WERI-Rb-1 (cell line): ENCODE measurements around the gene ALKBH6.
A peak's percentile ranks its signal among the peaks of the same experiment; 100 is the strongest.

Source experiments
- DNase-seq: peaks from one replicate; pipeline ENCODE4 v3.0.0-alpha.2; 2020
- H3K27ac ChIP-seq: fragments of 250-450 bp; sonication (Bioruptor Pico); 2 replicates; pipeline ENCODE4 v1.5.1; 2020; ENCODE audit warnings: mild to moderate bottlenecking, moderate library complexity
- H3K27me3 ChIP-seq: fragments of 250-450 bp; sonication (Bioruptor Pico); 2 replicates; pipeline ENCODE4 v1.5.1; 2021; ENCODE audit warnings: mild to moderate bottlenecking, low read depth, moderate library complexity; ENCODE audit not compliant: insufficient read depth, severe bottlenecking
- H3K36me3 ChIP-seq: fragments of 250-450 bp; sonication (Bioruptor Pico); 2 replicates; pipeline ENCODE4 v1.5.1; 2020; ENCODE audit warnings: mild to moderate bottlenecking, moderate library complexity
- H3K4me3 ChIP-seq: 2 replicates; pipeline ENCODE4 v1.5.1; 2011; ENCODE audit warnings: low read depth, mild to moderate bottlenecking, control low read depth, low read length
- H3K9me3 ChIP-seq: fragments of 250-450 bp; sonication (Bioruptor Pico); 2 replicates; pipeline ENCODE4 v1.5.1; 2021; ENCODE audit warnings: mild to moderate bottlenecking, moderate library complexity; ENCODE audit not compliant: severe bottlenecking
- CTCF ChIP-seq: IDR thresholded peaks from 2 replicates; pipeline ENCODE4 v1.5.1; 2011; ENCODE audit warnings: low read depth, mild to moderate bottlenecking, control low read depth, inconsistent platforms, low read length

ALKBH6 gene

GRCh38 chr19:36026091-36026876 is 12.3 kb upstream of the ALKBH6 start:
- Histone ChIP-seq H3K4me3 (no peak overlapping the region), H3K36me3 (peaks cover 32% of the 10 kb centered on the region), H3K27ac (no peak overlapping the region), H3K27me3 (no peaks in the 10 kb centered on the region), H3K9me3 (no peaks in the 10 kb centered on the region)
- DNase-seq, result no peak
- no peak for TF ChIP-seq CTCF

- Histone ChIP-seq H3K9me3 (no peaks in the 10 kb centered on the region), H3K36me3 (peaks cover 35% of the 10 kb centered on the region), H3K27ac (no peak overlapping the region), H3K4me3 (no peak overlapping the region), H3K27me3 (no peaks in the 10 kb centered on the region)
- DNase-seq, result no peak
- TF ChIP-seq CTCF, result no peak
Measured at GRCh38 chr19:36025541-36025940, 11.5 kb upstream of the ALKBH6 start.

- Histone ChIP-seq H3K27ac (no peak overlapping the region), H3K4me3 (no peak overlapping the region), H3K27me3 (no peaks in the 10 kb centered on the region), H3K36me3 (peaks cover 33% of the 10 kb centered on the region), H3K9me3 (no peaks in the 10 kb centered on the region)
- no peak for DNase-seq
- TF ChIP-seq CTCF, result no peak
Measured at GRCh38 chr19:36023432-36023831, 9.4 kb upstream of the ALKBH6 start.

- Histone ChIP-seq H3K27ac (no peak overlapping the region), H3K9me3 (no peaks in the 10 kb centered on the region), H3K4me3 (no peak overlapping the region), H3K27me3 (no peaks in the 10 kb centered on the region), H3K36me3 (peaks cover 22% of the 10 kb centered on the region)
- DNase-seq, result no peak
- TF ChIP-seq CTCF, result no peak
Measured at GRCh38 chr19:36019061-36019670, 5.2 kb upstream of the ALKBH6 start.

- H3K27ac ChIP-seq, result peak overlapping the region; percentile 73
- H3K36me3 ChIP-seq, result peaks cover 4% of the 10 kb centered on the region; the same call in 1 of the 2 replicates
- no peaks in the 10 kb centered on the region for H3K9me3 ChIP-seq
- DNase-seq, result no peak
- TF ChIP-seq CTCF, result no peak
- no peaks in the 10 kb centered on the region for H3K27me3 ChIP-seq
- H3K4me3 ChIP-seq, result peak overlapping the region; percentile 75
Measured at GRCh38 chr19:36013280-36014011, 567 bp downstream of the ALKBH6 start.
